Measurements from ENCODE around the gene TMEM87A.

- TF ChIP-seq POLR2AphosphoS5 (IDR thresholded peaks at IDR 0.05), result no peak
- no peak for TF ChIP-seq CTCF (IDR thresholded peaks at IDR 0.05 in 8 of 11, conservative IDR thresholded peaks at IDR 0.05 in 3 of 11)
These were observed 40.6 kb downstream of the TMEM87A start for GRCh38 chr15:42232606-42233005.

All from spleen (tissue), 7 donors.